Measurements from ENCODE around the gene LRMDA.

The LRMDA gene

GRCh38 chr10:76398043-76398710 is 966.8 kb downstream of the LRMDA start:
- no peak for DNase-seq (ENCODE audit: low spot score)

- DNase-seq (ENCODE audit: low spot score) = no peak
Measured at GRCh38 chr10:76399226-76399625, 967.8 kb downstream of the LRMDA start.

- DNase-seq (ENCODE audit: low spot score) = no peak
Measured at GRCh38 chr10:76401006-76401405, 969.6 kb downstream of the LRMDA start.

GRCh38 chr10:76403912-76404311 is 972.5 kb downstream of the LRMDA start:
- DNase-seq (ENCODE audit: low spot score) = no peak

GRCh38 chr10:76404531-76404930 is 973.1 kb downstream of the LRMDA start:
- no peak for DNase-seq (ENCODE audit: low spot score)

- DNase-seq (ENCODE audit: low spot score) = no peak
Measured at GRCh38 chr10:76405922-76406321, 974.5 kb downstream of the LRMDA start.

- no peak for DNase-seq (ENCODE audit: low spot score)
Measured at GRCh38 chr10:76408646-76409045, 977.2 kb downstream of the LRMDA start.

GRCh38 chr10:76411729-76412435 is 980.5 kb downstream of the LRMDA start:
- DNase-seq (ENCODE audit: low spot score) = no peak

- no peak for DNase-seq (ENCODE audit: low spot score)
Measured at GRCh38 chr10:76415554-76415953, 984.1 kb downstream of the LRMDA start.

- DNase-seq (ENCODE audit: low spot score) = no peak
Measured at GRCh38 chr10:76416642-76417041, 985.2 kb downstream of the LRMDA start.

- no peak for DNase-seq (ENCODE audit: low spot score)
Measured at GRCh38 chr10:76420725-76421124, 989.3 kb downstream of the LRMDA start.

- DNase-seq (ENCODE audit: low spot score) = no peak
Measured at GRCh38 chr10:76422769-76423168, 991.3 kb downstream of the LRMDA start.

- no peak for DNase-seq (ENCODE audit: low spot score)
Measured at GRCh38 chr10:76428551-76429367, 997.3 kb downstream of the LRMDA start.

GRCh38 chr10:76429368-76430060 is 998.1 kb downstream of the LRMDA start:
- DNase-seq (ENCODE audit: low spot score) = no peak

- no peak for DNase-seq (ENCODE audit: low spot score)
Measured at GRCh38 chr10:76430061-76430645, 998.7 kb downstream of the LRMDA start.

- DNase-seq (ENCODE audit: low spot score) = no peak
Measured at GRCh38 chr10:76432016-76433012, 1000.9 kb downstream of the LRMDA start.

GRCh38 chr10:76433161-76434005 is 1002.0 kb downstream of the LRMDA start:
- DNase-seq (ENCODE audit: low spot score) = no peak

- DNase-seq (ENCODE audit: low spot score) = no peak
Measured at GRCh38 chr10:76435157-76435556, 1003.7 kb downstream of the LRMDA start.

- no peak for DNase-seq (ENCODE audit: low spot score)
Measured at GRCh38 chr10:76436401-76436811, 1005.0 kb downstream of the LRMDA start.

- DNase-seq (ENCODE audit: low spot score) = no peak
Measured at GRCh38 chr10:76436981-76437380, 1005.6 kb downstream of the LRMDA start.

Data from CD4-positive, alpha-beta T cell treated with Interleukin-2 at 100 ng/mL for 4 hours (primary cell).